Activated CD4-positive, alpha-beta T cell treated with anti-CD3 and anti-CD28 coated beads, Interleukin-2, amount 10 ng/mL, durations not matched to agents 7 days and 5 days (primary cell): ENCODE measurements around the gene PCBD2. TPM values are rescaled to one million over a fixed set of nuclear protein-coding genes. Genes with fewer than 3 reads are reported as not detected.
"Not testable (repeated sequence)": the region's sequence is repeated elsewhere in the genome, so short reads cannot be mapped to it uniquely, and the experiment has no call there.

Source experiments
- CTCF ChIA-PET: fragments of 350-600 bp; sonication (Branson Sonifier 250); formaldehyde crosslinking; loops from one replicate; lab custom pipeline; 2021; ENCODE audit warnings: antibody characterized with exemption; lab: Charles Lee
- POLR2A ChIA-PET: fragments of 350-600 bp; sonication (Branson Sonifier 250); formaldehyde crosslinking; loops from one replicate; lab custom pipeline; 2021; ENCODE audit warnings: antibody characterized with exemption; lab: Charles Lee
- DNase-seq: peaks from one replicate; pipeline ENCODE4 v3.0.0-alpha.2; 2020
- H3K27ac Mint-ChIP-seq: one replicate; pipeline ENCODE4 v1.8.0; 2021; ENCODE audit warnings: mild to moderate bottlenecking, moderate library complexity, mixed read lengths
- H3K27me3 Mint-ChIP-seq: one replicate; pipeline ENCODE4 v1.8.0; 2021; ENCODE audit warnings: mixed read lengths
- H3K36me3 Mint-ChIP-seq: one replicate; pipeline ENCODE4 v1.8.0; 2021; ENCODE audit warnings: low read depth, mixed read lengths
- H3K4me1 Mint-ChIP-seq: one replicate; pipeline ENCODE4 v1.8.0; 2021; ENCODE audit warnings: mixed read lengths
- H3K4me3 Mint-ChIP-seq: one replicate; pipeline ENCODE4 v1.8.0; 2021; ENCODE audit warnings: mild to moderate bottlenecking, moderate library complexity, mixed read lengths
- H3K9me3 Mint-ChIP-seq: one replicate; pipeline ENCODE4 v1.8.0; 2021; ENCODE audit warnings: mixed read lengths
- total RNA-seq, 2 experiments: library from RNA; stranded (reverse); gene quantifications; one replicate each; pipeline ENCODE4 v1.2.3, GENCODE V29; 2021

Gene PCBD2
- total RNA-seq, result 10 to 100 TPM; 15.4 to 15.7 TPM

DNA sequence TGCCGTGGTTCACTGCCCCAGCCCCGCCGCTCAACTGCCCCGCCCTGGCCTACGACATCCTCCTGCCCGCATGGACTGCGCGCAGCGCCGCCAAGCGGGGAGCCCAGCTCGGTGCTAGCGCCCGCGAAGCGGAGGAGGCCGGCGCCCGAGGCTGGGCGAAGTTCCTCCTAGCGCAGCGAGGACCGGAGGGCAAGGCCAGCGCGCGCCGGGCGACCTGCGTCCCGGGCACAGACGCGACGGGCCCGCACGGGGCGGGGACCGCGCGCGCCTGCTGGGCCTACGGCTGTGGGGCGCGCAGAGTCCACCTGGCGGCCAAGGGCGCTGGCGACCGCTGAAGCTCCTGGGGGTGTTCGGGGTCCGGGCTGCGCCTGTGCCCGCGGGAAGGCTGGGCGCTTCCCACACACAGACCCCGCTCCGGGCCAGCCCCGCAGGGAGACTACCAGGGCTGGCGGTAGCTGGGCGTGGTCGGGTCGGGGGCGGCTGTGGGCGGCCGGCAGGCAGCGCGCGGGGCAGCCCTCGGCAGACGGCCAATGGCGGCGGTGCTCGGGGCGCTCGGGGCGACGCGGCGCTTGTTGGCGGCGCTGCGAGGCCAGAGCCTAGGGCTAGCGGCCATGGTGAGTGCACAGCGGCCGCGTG lies at the start of gene PCBD2:
Gene PCBD2, plus strand, starts transcription at position 522 of the 636 bp plus-strand sequence. Its CDS starts 9 bp downstream, at position 531.
- ChIA-PET CTCF (interaction anchor here (0.5 to 2.8 kb wide), 43 partner anchors 9 to 917 kb away, joined by 3 to 36 read pairs (median 4); partner anchors contain the start of genes C5orf24, CAMLG, CDKN2AIPNL and DDX46), POLR2A (interaction anchor here (0.6 kb wide), 2 partner anchors 59 to 132 kb away, joined by 3 read pairs; partner anchors contain the start of gene C5orf24)
- Mint-ChIP-seq H3K4me1 (peaks cover 23% of the 10 kb centered on the region), H3K27ac (peak within 1 kb of the TSS; percentile 99), H3K4me3 (peak within 1 kb of the TSS; percentile 92), H3K36me3 (peaks cover 19% of the 10 kb centered on the region), H3K9me3 (no peaks in the 10 kb centered on the region), H3K27me3 (no peaks in the 10 kb centered on the region)
- peak; percentile 93 for DNase-seq

DNA sequence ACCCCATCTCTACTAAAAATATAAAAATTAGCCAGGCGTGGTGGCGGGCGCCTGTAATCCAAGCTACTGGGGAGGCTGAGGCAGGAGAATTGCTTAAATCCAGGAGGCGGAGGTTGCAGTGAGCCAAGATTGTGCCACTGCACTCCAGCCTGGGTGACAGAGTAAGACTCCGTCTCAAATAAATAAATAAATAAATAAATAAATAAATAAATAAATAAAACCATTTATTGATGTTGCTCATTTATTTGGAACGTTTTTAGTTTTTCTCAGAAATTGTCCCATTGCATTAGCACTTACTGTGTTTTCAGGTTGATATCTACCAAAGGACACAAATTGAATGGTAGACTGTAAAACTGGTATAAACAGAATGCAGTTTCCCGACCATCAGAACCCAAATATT lies 48.5 kb upstream of the PCBD2 start:
- Mint-ChIP-seq H3K4me1 (peaks cover 24% of the 10 kb centered on the region), H3K36me3 (peaks cover 30% of the 10 kb centered on the region)
- POLR2A ChIA-PET, H3K27ac Mint-ChIP-seq, H3K27me3 Mint-ChIP-seq, CTCF ChIA-PET, DNase-seq, H3K9me3 Mint-ChIP-seq, H3K4me3 Mint-ChIP-seq: not testable (repeated sequence)

DNA sequence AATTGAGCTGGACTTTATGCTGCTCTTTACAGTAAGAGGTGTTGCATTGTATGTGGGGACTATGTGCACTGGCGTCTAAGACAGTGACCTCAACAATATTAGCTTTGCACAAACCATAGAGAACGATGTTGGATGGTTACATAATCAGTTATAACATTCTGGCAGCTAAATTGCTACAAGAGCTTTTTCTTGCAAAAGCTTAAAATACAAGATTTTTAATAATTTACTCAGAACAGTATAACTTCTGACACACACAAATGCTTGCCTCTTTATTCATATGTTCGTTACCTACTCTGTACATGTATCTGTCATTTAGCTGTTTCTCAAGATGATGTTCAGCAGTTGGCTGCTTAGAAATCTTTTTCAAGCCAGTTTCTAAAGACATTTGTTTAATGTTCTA lies 47.5 kb upstream of the PCBD2 start:
- Mint-ChIP-seq H3K36me3 (peaks cover 27% of the 10 kb centered on the region), H3K27ac (no peak overlapping the region)
- POLR2A ChIA-PET, result no interaction called here

DNA sequence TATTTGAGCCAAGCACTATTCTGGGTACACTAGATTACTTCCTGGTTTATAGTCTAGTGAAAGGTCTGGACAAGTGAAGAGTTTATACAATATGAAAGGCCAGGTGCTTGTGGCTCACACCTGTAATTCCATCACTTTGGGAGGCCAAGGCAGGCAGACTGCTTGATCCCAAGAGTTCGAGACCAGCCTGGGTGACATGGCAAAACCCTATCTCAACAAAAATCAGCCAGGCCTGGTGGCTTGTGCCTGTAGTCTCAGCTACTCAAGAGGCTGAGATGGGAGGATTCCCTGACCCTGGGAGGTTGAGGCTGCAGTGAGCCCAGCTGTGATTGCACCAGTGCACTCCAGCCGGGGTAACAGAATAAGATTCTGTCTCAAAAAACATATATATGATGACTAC lies 40.2 kb upstream of the PCBD2 start:
- no peak for DNase-seq
- CTCF ChIA-PET, result interaction anchor here (0.8 to 1.5 kb wide), 3 partner anchors 24 to 40 kb away, joined by 3 to 5 read pairs (median 3); partner anchors contain the start of gene PCBD2
- POLR2A ChIA-PET, result no interaction called here
- Mint-ChIP-seq H3K4me1 (no peaks in the 10 kb centered on the region), H3K4me3 (no peak overlapping the region), H3K36me3 (peaks cover 8% of the 10 kb centered on the region), H3K27me3 (no peaks in the 10 kb centered on the region), H3K27ac (no peak overlapping the region), H3K9me3 (no peaks in the 10 kb centered on the region)

More for the DNA sequence above, 47.5 kb upstream of the PCBD2 start:
- no peak for DNase-seq
- Mint-ChIP-seq H3K4me1 (peaks cover 18% of the 10 kb centered on the region), H3K9me3 (no peaks in the 10 kb centered on the region), H3K27me3 (no peaks in the 10 kb centered on the region), H3K4me3 (no peak overlapping the region)
- CTCF ChIA-PET, result interaction anchor here (0.8 to 0.9 kb wide), 2 partner anchors 44 to 47 kb away, joined by 3 read pairs; partner anchors contain the start of gene PCBD2

DNA sequence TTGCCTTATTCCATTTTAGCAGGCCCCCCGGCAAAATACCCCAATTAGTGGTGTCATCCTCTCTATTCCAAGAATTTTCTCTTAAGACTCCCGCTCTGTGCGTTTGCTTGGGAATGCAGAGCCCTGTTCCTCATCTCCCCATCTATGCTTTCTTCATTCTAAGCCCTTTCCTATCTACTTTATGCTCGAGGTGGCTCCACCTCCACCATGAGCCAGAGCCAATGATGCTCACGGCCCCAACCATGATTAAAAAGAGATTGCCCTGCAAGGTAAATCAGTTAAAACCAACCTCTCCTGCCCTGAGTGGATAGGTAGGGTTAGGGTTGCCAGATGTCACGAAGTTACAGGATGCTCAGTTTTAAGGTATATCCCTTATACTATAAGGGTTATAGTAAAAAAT lies 31.4 kb upstream of the PCBD2 start:
- Mint-ChIP-seq H3K4me1 (peaks cover 42% of the 10 kb centered on the region), H3K27ac (peak overlapping the region; percentile 99), H3K27me3 (no peaks in the 10 kb centered on the region), H3K36me3 (peaks cover 19% of the 10 kb centered on the region), H3K9me3 (peaks cover 2% of the 10 kb centered on the region), H3K4me3 (peak overlapping the region; percentile 92)
- peak; percentile 35 for DNase-seq
- POLR2A ChIA-PET, result interaction anchor here (1.4 kb wide), 1 partner anchor 28 kb away, joined by 5 read pairs; the partner anchor contains the start of gene C5orf24
- CTCF ChIA-PET, result interaction anchor here (0.5 to 2.5 kb wide), 2 partner anchors 25 to 31 kb away, joined by 4 to 19 read pairs; partner anchors contain the start of gene PCBD2

DNA sequence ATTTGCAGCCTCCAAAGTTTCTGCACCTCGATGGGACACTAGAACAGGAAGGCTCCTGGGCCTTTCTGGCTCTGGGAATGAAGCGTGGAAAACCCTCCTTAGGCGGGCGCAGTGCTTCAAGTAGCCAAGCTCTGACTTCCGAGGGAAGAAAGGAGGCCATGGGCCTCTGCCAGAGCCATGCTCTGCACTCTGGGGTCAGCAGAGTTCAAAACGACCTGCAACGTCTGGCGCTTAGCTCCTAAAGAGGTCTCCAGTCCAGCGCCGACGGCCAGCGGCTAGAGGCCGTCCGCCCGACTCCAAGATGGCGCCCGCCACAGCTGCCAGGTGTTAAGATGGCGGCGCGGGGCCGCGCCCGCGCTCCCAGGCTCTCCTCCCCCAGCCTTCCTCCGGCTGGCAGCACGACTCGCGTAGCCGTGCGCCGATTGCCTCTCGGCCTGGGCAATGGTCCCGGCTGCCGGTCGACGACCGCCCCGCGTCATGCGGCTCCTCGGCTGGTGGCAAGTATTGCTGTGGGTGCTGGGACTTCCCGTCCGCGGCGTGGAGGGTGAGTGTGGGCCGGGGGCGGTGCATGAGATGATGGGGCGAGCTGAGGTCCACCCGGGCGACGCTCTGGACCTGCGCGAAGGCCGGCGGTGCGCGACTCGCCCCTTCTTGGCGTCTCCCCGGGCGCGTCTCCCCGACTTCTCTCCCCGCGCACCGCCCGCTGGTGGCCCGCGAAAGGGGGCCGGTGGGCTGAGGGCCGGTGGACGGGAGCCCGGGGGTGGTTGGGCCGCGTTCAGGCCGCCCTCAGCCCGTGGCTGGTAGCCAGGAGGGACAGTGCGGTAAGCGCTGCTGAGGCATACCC lies 30.7 kb upstream of the PCBD2 start, which contains the start of gene TXNDC15:
Gene TXNDC15, plus strand, starts transcription at position 385 of the 844 bp plus-strand sequence. Its CDS starts 57 bp downstream, at position 442.
- Mint-ChIP-seq H3K4me1 (peaks cover 48% of the 10 kb centered on the region), H3K27ac (peak within 1 kb of the TSS; percentile 99), H3K9me3 (peaks cover 2% of the 10 kb centered on the region), H3K4me3 (peak within 1 kb of the TSS; percentile 92), H3K27me3 (no peaks in the 10 kb centered on the region), H3K36me3 (peaks cover 21% of the 10 kb centered on the region)
- POLR2A ChIA-PET, result interaction anchor here (1.4 kb wide), 1 partner anchor 29 kb away, joined by 5 read pairs; the partner anchor contains the start of gene C5orf24
- peak; percentile 83 for DNase-seq
- CTCF ChIA-PET, result interaction anchor here (0.5 to 2.5 kb wide), 2 partner anchors 26 to 30 kb away, joined by 4 to 19 read pairs; partner anchors contain the start of gene PCBD2

DNA sequence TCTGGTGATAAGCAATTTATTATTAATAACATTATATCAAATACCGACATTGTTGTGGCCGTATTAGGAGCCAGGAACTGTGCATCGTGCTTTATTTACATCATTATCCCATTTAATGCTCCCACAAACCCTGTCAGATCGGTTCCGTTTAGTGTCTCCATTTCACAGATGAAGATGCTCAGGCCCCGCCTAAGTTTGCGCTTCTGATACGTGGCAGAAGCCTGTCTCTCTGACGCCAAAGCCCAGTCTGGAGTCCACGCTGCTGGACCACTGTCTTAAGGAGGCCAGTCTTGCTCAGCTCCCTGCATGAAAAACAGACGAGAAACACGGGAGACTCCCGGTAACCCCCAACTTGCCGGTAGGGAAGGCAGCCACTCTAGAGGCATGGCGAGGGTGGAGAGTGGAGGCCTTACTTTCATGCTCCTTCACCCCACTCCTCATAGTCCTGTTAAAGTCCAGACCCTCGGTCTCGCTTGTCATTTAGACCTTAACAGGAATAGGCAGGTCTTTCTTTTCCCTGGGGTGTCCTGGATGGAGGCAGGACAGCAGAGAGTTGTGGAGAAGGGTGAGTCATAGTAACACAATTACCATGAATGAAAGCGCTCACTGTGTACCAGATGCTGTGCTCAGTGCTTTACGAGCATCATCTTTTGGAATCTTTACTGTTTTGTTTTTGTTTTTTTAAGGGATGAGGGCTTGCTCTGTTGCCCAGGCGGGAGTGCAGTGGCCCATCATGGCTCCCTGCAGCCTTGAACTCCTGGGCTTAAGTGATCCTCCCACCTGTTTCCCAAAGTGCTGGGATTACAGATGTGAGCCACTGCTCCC lies 29.9 kb upstream of the PCBD2 start:
- Mint-ChIP-seq H3K4me1 (peaks cover 52% of the 10 kb centered on the region), H3K27me3 (no peaks in the 10 kb centered on the region), H3K27ac (peak overlapping the region; percentile 99), H3K4me3 (peak overlapping the region; percentile 92), H3K9me3 (peaks cover 2% of the 10 kb centered on the region), H3K36me3 (peaks cover 23% of the 10 kb centered on the region)
- ChIA-PET POLR2A (interaction anchor here (1.4 kb wide), 1 partner anchor 29 kb away, joined by 5 read pairs; the partner anchor contains the start of gene C5orf24), CTCF (interaction anchor here (0.5 to 2.5 kb wide), 3 partner anchors 29 to 397 kb away, joined by 3 to 19 read pairs (median 4); partner anchors contain the start of gene PCBD2)
- peak; percentile 40 for DNase-seq

DNA sequence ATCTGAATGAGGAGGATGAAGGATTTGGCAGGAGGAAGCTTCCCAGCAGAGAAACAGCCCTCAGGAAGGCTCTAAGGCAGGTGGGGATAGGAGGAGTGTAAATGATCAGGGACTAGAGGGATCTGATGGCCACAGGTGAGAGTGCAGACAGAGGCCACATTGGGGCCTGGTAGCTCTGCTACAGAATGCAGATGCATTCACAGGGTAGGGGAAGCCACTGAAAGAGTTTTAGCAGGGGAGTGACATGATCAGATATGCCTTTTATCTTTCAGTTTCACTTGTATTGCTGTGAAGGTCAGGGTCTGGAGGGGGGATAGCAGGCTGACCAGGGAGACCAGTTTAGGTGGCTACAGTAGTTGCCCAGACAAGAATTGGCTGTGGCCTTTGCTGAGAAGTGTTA lies 27.8 kb upstream of the PCBD2 start:
- peaks cover 24% of the 10 kb centered on the region for H3K36me3 Mint-ChIP-seq
- H3K27me3 Mint-ChIP-seq, result no peaks in the 10 kb centered on the region
- peaks cover 56% of the 10 kb centered on the region for H3K4me1 Mint-ChIP-seq
- H3K4me3 Mint-ChIP-seq, result peak overlapping the region; percentile 4
- H3K9me3 Mint-ChIP-seq, result peaks cover 2% of the 10 kb centered on the region
- peak overlapping the region; percentile 78 for H3K27ac Mint-ChIP-seq
- CTCF ChIA-PET, result interaction anchor here (1.7 to 2.1 kb wide), 2 partner anchors 9 to 28 kb away, joined by 8 read pairs; partner anchors contain the start of gene PCBD2
- peak; percentile 14 for DNase-seq
- POLR2A ChIA-PET, result no interaction called here

DNA sequence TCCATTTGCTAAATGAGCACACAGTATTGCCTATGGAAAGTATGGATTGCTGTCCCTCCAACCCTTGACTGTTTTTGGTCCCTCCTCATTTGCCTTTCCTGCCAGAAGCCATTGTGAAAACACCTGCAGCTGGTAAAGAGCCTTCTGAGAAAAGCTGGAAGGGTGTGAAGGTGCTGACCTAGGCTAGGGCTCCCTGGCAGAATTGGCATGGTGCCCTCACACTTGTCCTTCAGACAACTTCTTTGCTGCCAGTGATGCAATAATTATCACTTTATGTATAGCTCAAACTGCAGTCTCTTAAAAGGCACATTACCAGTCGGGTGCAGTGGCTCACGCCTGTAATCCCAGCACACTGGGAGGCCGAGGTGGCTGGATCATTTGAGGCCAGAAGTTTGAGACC lies 26.5 kb upstream of the PCBD2 start:
- H3K27ac Mint-ChIP-seq, result peak overlapping the region; percentile 36

DNA sequence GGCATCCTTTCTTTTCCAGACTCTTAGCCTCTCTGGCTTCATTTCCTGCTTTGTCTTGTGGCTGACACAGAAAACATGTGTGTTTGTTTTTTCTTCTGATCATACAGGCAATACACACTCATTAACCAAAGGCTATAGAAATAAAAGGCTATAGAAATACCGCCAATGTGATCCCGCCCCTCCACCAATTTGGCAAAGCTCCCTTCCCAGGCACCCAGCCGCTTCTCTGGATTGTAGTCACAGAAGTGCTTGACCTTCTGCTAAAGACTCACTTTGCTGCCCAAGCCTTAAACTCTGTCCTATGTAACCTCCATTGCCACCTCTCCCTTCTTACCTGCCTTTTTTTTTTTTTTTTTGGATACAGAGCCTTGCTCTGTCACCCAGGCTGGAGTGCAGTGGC lies 25.5 kb upstream of the PCBD2 start:
- no peaks in the 10 kb centered on the region for H3K27me3 Mint-ChIP-seq
- no peak overlapping the region for H3K27ac Mint-ChIP-seq
- ChIA-PET CTCF (interaction anchor here (1.0 to 1.3 kb wide), 2 partner anchors 25 to 34 kb away, joined by 3 read pairs; partner anchors contain the start of genes C5orf24 and PCBD2), POLR2A (no interaction called here)
- H3K36me3 Mint-ChIP-seq, result peaks cover 24% of the 10 kb centered on the region
- H3K4me1 Mint-ChIP-seq, result peaks cover 43% of the 10 kb centered on the region
- H3K9me3 Mint-ChIP-seq, result no peaks in the 10 kb centered on the region
- DNase-seq, result no peak
- no peak overlapping the region for H3K4me3 Mint-ChIP-seq

More for the DNA sequence above, 26.5 kb upstream of the PCBD2 start:
- Mint-ChIP-seq H3K36me3 (peaks cover 24% of the 10 kb centered on the region), H3K4me3 (no peak overlapping the region), H3K27me3 (no peaks in the 10 kb centered on the region), H3K4me1 (peaks cover 48% of the 10 kb centered on the region), H3K9me3 (peaks cover 2% of the 10 kb centered on the region)
- CTCF ChIA-PET, result interaction anchor here (0.7 to 2.1 kb wide), 2 partner anchors 26 to 89 kb away, joined by 3 to 8 read pairs; partner anchors contain the start of gene PCBD2
- DNase-seq, result no peak
- POLR2A ChIA-PET, result no interaction called here

DNA sequence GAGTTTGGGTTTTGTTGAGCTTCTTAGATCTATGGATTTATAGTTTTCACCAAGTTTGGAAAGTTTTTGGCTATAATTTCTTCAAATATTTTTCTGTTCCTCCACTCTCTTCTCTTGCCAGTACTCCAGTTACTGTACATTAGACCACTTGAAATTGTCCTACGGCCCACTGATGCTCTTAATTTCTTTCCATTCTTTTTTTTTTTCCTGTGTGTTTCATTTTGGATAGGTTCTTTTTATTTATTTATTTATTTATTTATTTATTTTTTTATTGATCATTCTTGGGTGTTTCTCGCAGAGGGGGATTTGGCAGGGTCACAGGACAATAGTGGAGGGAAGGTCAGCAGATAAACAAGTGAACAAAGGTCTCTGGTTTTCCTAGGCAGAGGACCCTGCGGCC lies 24.0 kb upstream of the PCBD2 start:
- CTCF ChIA-PET, H3K27ac Mint-ChIP-seq, DNase-seq: not testable (repeated sequence)

More for the DNA sequence above, 24.0 kb upstream of the PCBD2 start:
- H3K4me3 Mint-ChIP-seq, H3K9me3 Mint-ChIP-seq, POLR2A ChIA-PET, H3K27me3 Mint-ChIP-seq: not testable (repeated sequence)
- H3K36me3 Mint-ChIP-seq, result peaks cover 20% of the 10 kb centered on the region
- H3K4me1 Mint-ChIP-seq, result peaks cover 35% of the 10 kb centered on the region
